Stimulated activated effector memory CD8-positive, alpha-beta T cell treated with anti-CD3 and anti-CD28 coated beads, Interleukin-12 subunit alpha, Interleukin-12 subunit beta, amount 100 ng/mL, for 72 hours (primary cell): ENCODE data around the gene PRKCQ.

ENCODE experiments used
- ATAC-seq: fragments of 150-1000 bp; cut with Tn5 transposase; 2 replicates; pipeline ENCODE4 v1.10.0; 2021
- DNase-seq, 2 donors: peaks; one replicate each; pipeline ENCODE4 v3.0.0; 2021 to 2022; ENCODE audit warnings: low spot score in 2 of 2
- H3K27ac Mint-ChIP-seq: one replicate; pipeline ENCODE4 v1.8.0; 2022; ENCODE audit warnings: mild to moderate bottlenecking, mixed read lengths
- H3K36me3 Mint-ChIP-seq: one replicate; pipeline ENCODE4 v1.8.0; 2022; ENCODE audit warnings: mild to moderate bottlenecking, mixed read lengths
- H3K4me1 Mint-ChIP-seq: one replicate; pipeline ENCODE4 v1.8.0; 2022; ENCODE audit warnings: mixed read lengths
- H3K4me3 Mint-ChIP-seq: one replicate; pipeline ENCODE4 v1.8.0; 2022; ENCODE audit warnings: mild to moderate bottlenecking, mixed read lengths
- H3K9me3 Mint-ChIP-seq: one replicate; pipeline ENCODE4 v1.8.0; 2022; ENCODE audit warnings: mixed read lengths

Gene PRKCQ

GRCh38 chr10:6565588-6565987, 14.5 kb downstream of the PRKCQ start:
- DNase-seq, result no peak
- no peak for ATAC-seq
- peaks cover 33% of the 10 kb centered on the region for H3K36me3 Mint-ChIP-seq
- no peaks in the 10 kb centered on the region for H3K9me3 Mint-ChIP-seq
- H3K4me3 Mint-ChIP-seq, result no peak overlapping the region
- no peak overlapping the region for H3K27ac Mint-ChIP-seq
- peaks cover 75% of the 10 kb centered on the region for H3K4me1 Mint-ChIP-seq

GRCh38 chr10:6564367-6564766, 15.7 kb downstream of the PRKCQ start:
- Mint-ChIP-seq H3K36me3 (peaks cover 34% of the 10 kb centered on the region), H3K4me1 (peaks cover 74% of the 10 kb centered on the region), H3K27ac (peak overlapping the region; percentile 82), H3K9me3 (no peaks in the 10 kb centered on the region), H3K4me3 (peak overlapping the region; percentile 68)
- DNase-seq (no peak), ATAC-seq (peak; percentile 44)

- Mint-ChIP-seq H3K27ac (peak overlapping the region; percentile 82), H3K9me3 (no peaks in the 10 kb centered on the region), H3K4me3 (peak overlapping the region; percentile 68), H3K4me1 (peaks cover 74% of the 10 kb centered on the region), H3K36me3 (peaks cover 40% of the 10 kb centered on the region)
- ATAC-seq (peak; percentile 35), DNase-seq (no peak)
These were observed 16.3 kb downstream of the PRKCQ start for GRCh38 chr10:6563731-6564130.

GRCh38 chr10:6563075-6563474, 17.0 kb downstream of the PRKCQ start:
- DNase-seq, result peak in 1 of 2 donors; percentile 78
- H3K4me1 Mint-ChIP-seq, result peaks cover 81% of the 10 kb centered on the region
- peak overlapping the region; percentile 68 for H3K4me3 Mint-ChIP-seq
- H3K27ac Mint-ChIP-seq, result peak overlapping the region; percentile 82
- no peaks in the 10 kb centered on the region for H3K9me3 Mint-ChIP-seq
- peak; percentile 85 for ATAC-seq
- peaks cover 45% of the 10 kb centered on the region for H3K36me3 Mint-ChIP-seq

GRCh38 chr10:6562221-6562620, 17.9 kb downstream of the PRKCQ start:
- DNase-seq, result no peak
- Mint-ChIP-seq H3K4me1 (peaks cover 82% of the 10 kb centered on the region), H3K9me3 (peaks cover 7% of the 10 kb centered on the region), H3K36me3 (peaks cover 50% of the 10 kb centered on the region), H3K27ac (peak overlapping the region; percentile 82), H3K4me3 (peak overlapping the region; percentile 68)
- ATAC-seq, result no peak

- H3K27ac Mint-ChIP-seq, result peak overlapping the region; percentile 82
- peak overlapping the region; percentile 68 for H3K4me3 Mint-ChIP-seq
These were observed 18.5 kb downstream of the PRKCQ start for GRCh38 chr10:6561552-6561951.

GRCh38 chr10:6558759-6559461, 21.2 kb downstream of the PRKCQ start:
- Mint-ChIP-seq H3K36me3 (peaks cover 63% of the 10 kb centered on the region), H3K9me3 (peaks cover 10% of the 10 kb centered on the region), H3K4me3 (peak overlapping the region; percentile 70), H3K27ac (peak overlapping the region; percentile 96), H3K4me1 (peaks cover 90% of the 10 kb centered on the region)
- DNase-seq, result no peak
- ATAC-seq, result peak; percentile 88

More at GRCh38 chr10:6561552-6561951, 18.5 kb downstream of the PRKCQ start:
- ATAC-seq (peak; percentile 6), DNase-seq (no peak)
- peaks cover 50% of the 10 kb centered on the region for H3K36me3 Mint-ChIP-seq
- H3K4me1 Mint-ChIP-seq, result peaks cover 82% of the 10 kb centered on the region
- H3K9me3 Mint-ChIP-seq, result peaks cover 10% of the 10 kb centered on the region

GRCh38 chr10:6558272-6558671, 21.8 kb downstream of the PRKCQ start:
- peak; percentile 72 for ATAC-seq
- peaks cover 10% of the 10 kb centered on the region for H3K9me3 Mint-ChIP-seq
- H3K36me3 Mint-ChIP-seq, result peaks cover 69% of the 10 kb centered on the region
- peaks cover 90% of the 10 kb centered on the region for H3K4me1 Mint-ChIP-seq
- peak overlapping the region; percentile 70 for H3K4me3 Mint-ChIP-seq
- DNase-seq, result no peak
- H3K27ac Mint-ChIP-seq, result peak overlapping the region; percentile 96

- H3K36me3 Mint-ChIP-seq, result peaks cover 71% of the 10 kb centered on the region
- ATAC-seq, result no peak
- peak overlapping the region; percentile 68 for H3K27ac Mint-ChIP-seq
- DNase-seq, result no peak
- H3K4me3 Mint-ChIP-seq, result no peak overlapping the region
- H3K9me3 Mint-ChIP-seq, result peaks cover 10% of the 10 kb centered on the region
- peaks cover 89% of the 10 kb centered on the region for H3K4me1 Mint-ChIP-seq
These were observed 26.1 kb downstream of the PRKCQ start for GRCh38 chr10:6553937-6554336.

GRCh38 chr10:6543431-6544005, 36.6 kb downstream of the PRKCQ start:
- ATAC-seq (peak; percentile 98), DNase-seq (peak; percentile 41 to 85)
- Mint-ChIP-seq H3K9me3 (no peaks in the 10 kb centered on the region), H3K36me3 (peaks cover 18% of the 10 kb centered on the region), H3K27ac (peak overlapping the region; percentile 98), H3K4me3 (peak overlapping the region; percentile 84), H3K4me1 (peaks cover 65% of the 10 kb centered on the region)

GRCh38 chr10:6542999-6543430, 37.1 kb downstream of the PRKCQ start:
- no peaks in the 10 kb centered on the region for H3K9me3 Mint-ChIP-seq
- DNase-seq, result peak; percentile 29 to 76
- ATAC-seq, result no peak
- H3K4me1 Mint-ChIP-seq, result peaks cover 69% of the 10 kb centered on the region
- peak overlapping the region; percentile 98 for H3K27ac Mint-ChIP-seq
- H3K4me3 Mint-ChIP-seq, result peak overlapping the region; percentile 84
- H3K36me3 Mint-ChIP-seq, result peaks cover 20% of the 10 kb centered on the region

- H3K4me3 Mint-ChIP-seq, result no peak overlapping the region
- H3K36me3 Mint-ChIP-seq, result peaks cover 41% of the 10 kb centered on the region
- H3K9me3 Mint-ChIP-seq, result no peaks in the 10 kb centered on the region
- ATAC-seq (no peak), DNase-seq (no peak)
- peak overlapping the region; percentile 98 for H3K27ac Mint-ChIP-seq
- peaks cover 85% of the 10 kb centered on the region for H3K4me1 Mint-ChIP-seq
These were observed 40.2 kb downstream of the PRKCQ start for GRCh38 chr10:6539833-6540232.

- DNase-seq (no peak), ATAC-seq (no peak)
- Mint-ChIP-seq H3K9me3 (no peaks in the 10 kb centered on the region), H3K4me3 (no peak overlapping the region), H3K4me1 (peaks cover 70% of the 10 kb centered on the region), H3K36me3 (peaks cover 27% of the 10 kb centered on the region), H3K27ac (peak overlapping the region; percentile 63)
These were observed 42.3 kb downstream of the PRKCQ start for GRCh38 chr10:6537770-6538169.

GRCh38 chr10:6536102-6536501, 44.0 kb downstream of the PRKCQ start:
- peaks cover 23% of the 10 kb centered on the region for H3K36me3 Mint-ChIP-seq
- H3K4me1 Mint-ChIP-seq, result peaks cover 64% of the 10 kb centered on the region
- no peak overlapping the region for H3K4me3 Mint-ChIP-seq
- ATAC-seq (no peak), DNase-seq (no peak)
- no peaks in the 10 kb centered on the region for H3K9me3 Mint-ChIP-seq
- H3K27ac Mint-ChIP-seq, result peak overlapping the region; percentile 63

- H3K27ac Mint-ChIP-seq, result peak overlapping the region; percentile 63
- no peak overlapping the region for H3K4me3 Mint-ChIP-seq
- H3K4me1 Mint-ChIP-seq, result peaks cover 64% of the 10 kb centered on the region
- DNase-seq, result no peak
- H3K36me3 Mint-ChIP-seq, result peaks cover 27% of the 10 kb centered on the region
- no peaks in the 10 kb centered on the region for H3K9me3 Mint-ChIP-seq
- no peak for ATAC-seq
These were observed 44.8 kb downstream of the PRKCQ start for GRCh38 chr10:6535156-6535764.
